HG03060 (cell line): ENCODE measurements around the gene CLEC1A.

Source experiments
- ATAC-seq: cut with Tn5 transposase; IDR thresholded peaks from one replicate; pipeline ENCODE4 v1.9.1; 2021; ENCODE audit warnings: low read depth, moderate number of reproducible peaks; ENCODE audit not compliant: unreplicated experiment

Gene CLEC1A

DNA sequence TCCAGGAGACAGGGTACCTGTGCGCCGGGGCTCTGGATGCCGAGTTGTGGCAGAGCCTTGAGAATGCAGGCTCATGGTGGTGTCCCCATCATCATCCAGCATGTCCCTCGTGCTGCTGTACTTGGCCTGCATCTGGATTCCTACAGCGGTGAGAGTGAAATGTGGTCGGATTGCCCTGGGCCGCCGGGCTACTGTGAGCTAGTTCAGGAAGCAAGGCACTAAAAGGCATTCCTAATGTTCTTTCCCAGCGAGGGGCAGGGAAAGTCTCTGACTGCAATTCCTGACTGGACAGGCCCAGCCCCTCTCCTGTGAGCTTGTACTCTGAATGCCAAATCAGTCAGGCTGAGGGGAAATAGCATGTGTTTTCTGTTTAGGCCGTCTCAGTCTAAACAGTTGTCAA is at the start of gene CLEC1A:
TSS of gene CLEC1A (minus strand) at position 195 of the 400 bp plus-strand sequence. CDS start at position 132, 63 bp downstream.
- ATAC-seq: no peak

DNA sequence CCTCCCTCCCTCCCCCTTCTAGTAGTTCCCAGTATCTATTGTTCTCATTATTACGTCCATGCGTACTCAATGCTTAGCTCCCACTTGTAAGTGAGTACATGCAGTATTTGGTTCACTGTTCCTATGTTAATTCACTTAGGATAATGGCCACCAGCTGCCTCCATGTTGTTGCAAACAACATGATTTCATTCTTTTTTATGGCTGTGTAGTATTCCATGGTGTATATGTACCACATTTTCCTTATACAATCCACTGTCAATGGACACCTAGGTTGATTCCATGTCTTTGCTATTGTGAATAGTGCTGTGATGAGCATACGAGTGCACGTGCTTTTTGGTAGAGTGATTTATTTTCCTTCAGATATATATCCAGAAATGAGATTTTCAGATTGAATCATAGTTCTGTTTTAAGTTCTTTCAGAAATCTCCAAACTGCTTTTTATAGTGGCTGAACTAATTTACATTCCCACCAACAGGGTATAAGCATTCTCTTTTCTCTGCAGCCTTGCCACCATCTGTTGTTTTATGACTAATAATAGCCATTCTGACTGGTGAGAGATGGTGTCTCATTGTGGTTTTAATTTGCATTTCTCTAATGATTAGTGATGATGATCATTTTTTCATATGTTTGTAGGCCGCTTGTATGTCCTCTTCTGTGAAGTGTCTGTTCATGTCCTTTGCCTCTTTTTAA is 49.1 kb upstream of the CLEC1A start:
- ATAC-seq: peak; percentile 72

GRCh38 chr12:10142976-10143589 is 44.3 kb upstream of the CLEC1A start:
- no peak for ATAC-seq

DNA sequence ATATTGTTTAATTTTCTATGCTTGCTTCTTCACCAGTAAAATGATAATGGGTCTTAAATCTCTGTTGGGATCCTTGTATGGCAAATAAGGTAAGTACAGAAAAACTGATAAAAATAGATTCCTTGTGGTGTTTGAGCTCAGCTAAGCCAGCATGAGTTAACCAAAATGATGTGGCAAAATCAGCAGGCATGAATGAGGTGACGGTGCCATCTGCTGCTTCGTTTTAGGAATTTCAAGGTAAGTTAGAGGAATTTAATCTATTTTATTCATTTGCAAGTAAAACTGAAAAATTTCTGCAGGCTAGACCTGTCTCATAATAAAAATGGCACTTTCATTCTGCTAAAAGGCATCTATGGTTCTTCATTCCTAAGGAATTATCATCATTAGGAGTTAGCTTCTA is 41.2 kb upstream of the CLEC1A start:
- no peak for ATAC-seq

GRCh38 chr12:10136637-10137205 is 37.9 kb upstream of the CLEC1A start:
- ATAC-seq: no peak

GRCh38 chr12:10135126-10135525 is 36.3 kb upstream of the CLEC1A start:
- no peak for ATAC-seq

GRCh38 chr12:10132850-10133370 is 34.1 kb upstream of the CLEC1A start:
- ATAC-seq: no peak

DNA sequence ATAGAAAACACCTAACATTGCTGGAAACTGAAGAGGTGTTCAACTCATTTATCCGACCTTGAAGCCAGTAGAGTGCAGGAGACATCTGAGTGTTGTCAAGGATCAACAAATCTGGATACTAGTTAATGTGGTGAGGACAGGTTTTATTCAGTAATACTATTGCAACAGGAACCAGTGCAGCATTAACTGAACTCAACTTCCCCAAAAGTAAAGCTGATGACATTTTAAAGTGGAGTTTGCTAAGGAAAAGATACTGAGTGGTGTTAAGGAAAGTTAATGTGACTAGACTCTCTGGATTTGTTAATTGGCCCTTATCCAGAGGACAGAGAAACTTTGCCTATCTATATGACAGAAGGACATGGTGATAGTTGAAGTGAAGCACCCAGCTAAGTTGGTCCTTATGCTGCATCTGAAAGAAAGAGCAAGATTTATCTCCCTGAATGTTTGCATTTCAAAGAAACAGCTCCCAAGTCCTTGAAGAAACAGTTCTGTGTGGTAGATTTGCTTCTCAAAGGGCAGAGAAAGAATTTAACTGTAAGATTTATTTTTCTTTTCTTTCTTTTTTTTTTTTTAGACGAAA is 32.4 kb upstream of the CLEC1A start:
- ATAC-seq: no peak

DNA sequence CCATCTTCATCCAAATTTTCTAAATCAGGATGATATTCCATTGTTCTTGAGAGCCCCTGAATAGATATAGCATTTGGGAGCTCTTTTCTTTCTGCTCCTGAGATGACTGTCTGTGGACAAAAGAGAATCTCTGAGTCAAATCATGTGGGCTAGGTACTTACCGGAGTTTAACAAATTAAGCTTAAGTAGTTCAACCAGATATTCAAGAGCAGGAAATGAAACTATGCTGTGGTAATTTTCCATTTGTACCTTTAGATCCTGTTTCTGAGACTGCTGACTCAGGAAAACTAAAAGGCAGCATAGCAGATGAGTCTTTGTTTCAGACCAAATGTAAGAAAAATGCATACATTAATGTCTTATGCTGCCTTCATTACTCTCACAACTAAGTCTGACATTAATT is 31.3 kb upstream of the CLEC1A start, which contains the start of gene CLEC7A:
TSS of gene CLEC7A (minus strand) at position 158 of the 400 bp plus-strand sequence. CDS start at position 41, 117 bp downstream.
- no peak for ATAC-seq

- no peak for ATAC-seq
Observed at GRCh38 chr12:10128687-10129086, 29.9 kb upstream of the CLEC1A start.

- no peak for ATAC-seq
Observed at GRCh38 chr12:10126413-10126812, 27.6 kb upstream of the CLEC1A start.

DNA sequence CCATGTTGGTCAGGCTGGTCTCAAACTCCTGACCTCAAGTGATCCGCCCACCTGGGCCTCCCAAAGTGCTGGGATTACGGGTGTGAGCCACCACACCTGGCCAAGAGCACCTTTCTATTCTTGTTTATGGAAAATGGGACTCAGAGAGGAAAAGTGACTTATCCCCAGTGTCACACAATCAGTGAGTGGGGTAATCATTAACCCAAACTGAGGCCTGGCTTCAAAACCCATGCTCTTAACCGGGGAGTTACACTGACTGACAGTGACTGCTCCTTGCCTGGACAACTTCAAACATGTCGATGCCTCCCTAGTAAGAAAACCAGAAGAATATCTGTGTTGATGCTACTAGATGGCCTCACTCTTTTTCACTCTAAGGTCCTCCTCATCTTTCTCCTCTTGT is 23.9 kb upstream of the CLEC1A start:
- ATAC-seq: no peak

- no peak for ATAC-seq
Observed at GRCh38 chr12:10121278-10121677, 22.5 kb upstream of the CLEC1A start.

DNA sequence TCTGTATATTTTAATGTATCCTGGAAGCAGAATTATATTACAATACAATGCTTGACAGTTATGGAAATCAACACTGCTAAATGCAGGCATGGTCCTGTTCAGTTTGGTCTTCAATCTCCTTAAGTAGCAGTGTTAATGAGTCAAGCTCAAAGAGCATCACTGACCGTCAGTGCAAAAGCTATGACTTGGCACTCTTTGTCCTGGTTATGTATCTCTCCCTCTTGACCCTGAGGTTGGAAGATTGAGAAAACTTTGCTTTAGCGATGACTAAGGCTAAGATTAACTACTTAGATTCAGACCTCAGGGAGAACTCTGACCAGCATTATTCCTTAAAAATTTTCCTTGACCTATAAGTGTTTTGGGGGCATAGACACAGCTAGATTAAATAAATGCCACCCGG is 20.3 kb upstream of the CLEC1A start:
- ATAC-seq: no peak

- no peak for ATAC-seq
Observed at GRCh38 chr12:10115890-10116289, 17.1 kb upstream of the CLEC1A start.

DNA sequence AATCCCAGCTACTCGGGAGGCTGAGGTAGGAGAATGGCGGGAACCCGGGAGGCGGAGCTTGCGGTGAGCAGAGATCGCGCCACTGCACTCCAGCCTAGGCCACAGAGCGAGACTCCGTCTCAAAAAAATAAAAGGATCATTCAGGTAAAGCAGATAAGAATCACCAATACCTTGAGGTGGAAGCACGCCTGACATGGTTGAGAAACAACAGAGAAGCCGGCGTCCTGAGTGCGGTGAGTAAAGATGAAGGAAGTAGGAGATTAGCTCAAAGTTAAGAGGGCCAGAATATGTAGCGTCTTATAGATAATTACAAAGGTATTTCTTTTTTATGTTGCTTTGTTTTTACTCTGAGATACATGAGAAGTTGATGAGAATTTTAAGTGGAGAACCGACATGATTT is 16.5 kb upstream of the CLEC1A start:
- ATAC-seq: no peak

GRCh38 chr12:10113920-10114319 is 15.1 kb upstream of the CLEC1A start:
- ATAC-seq: no peak

GRCh38 chr12:10113075-10113474 is 14.3 kb upstream of the CLEC1A start:
- no peak for ATAC-seq

DNA sequence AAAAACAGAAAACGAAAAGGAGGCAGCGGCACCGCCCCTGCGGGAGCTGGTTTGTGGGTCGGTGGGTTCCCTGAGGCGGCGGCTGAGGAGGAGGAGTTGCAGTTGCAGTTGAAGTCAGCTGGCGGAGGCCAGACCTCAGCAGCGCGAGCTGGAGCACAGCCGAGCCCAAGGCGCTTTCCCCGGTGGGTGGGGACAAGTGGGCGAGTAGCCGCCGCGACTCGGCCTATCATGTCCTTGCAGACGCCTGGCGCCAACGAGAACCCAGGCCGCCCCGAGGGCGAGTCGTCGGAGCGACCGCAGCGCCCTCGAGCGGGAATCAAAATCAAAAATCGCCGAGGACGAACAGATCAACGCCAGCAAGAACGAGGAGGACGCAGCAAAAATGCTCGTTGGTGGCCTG is 12.7 kb upstream of the CLEC1A start:
- ATAC-seq: no peak

DNA sequence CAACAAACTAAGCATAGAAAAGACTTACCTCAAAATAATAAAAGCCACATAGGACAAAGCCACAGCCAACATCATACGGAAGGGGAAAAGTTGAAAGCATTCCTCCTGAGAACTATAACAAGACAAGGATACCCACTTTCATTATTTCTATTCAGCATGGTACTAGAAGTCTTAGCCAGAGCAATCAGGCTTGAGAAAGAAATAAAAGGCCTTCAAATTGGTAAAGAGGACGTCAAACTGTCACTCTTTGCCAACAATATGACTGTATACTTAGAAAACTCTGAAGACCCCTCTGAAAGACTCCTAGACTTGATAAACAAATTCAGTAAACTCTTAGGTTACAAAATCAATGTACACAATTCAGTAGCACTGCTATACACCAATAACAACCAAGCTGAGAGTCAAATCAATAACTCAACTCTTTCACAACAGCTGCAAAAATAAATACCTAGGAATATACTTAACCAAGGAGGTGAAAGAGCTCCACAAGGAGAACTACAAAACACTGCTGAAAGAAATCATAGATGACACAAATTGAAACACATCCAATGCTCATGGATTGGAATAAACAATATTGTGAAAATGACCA is 11.6 kb upstream of the CLEC1A start:
- ATAC-seq: no peak

DNA sequence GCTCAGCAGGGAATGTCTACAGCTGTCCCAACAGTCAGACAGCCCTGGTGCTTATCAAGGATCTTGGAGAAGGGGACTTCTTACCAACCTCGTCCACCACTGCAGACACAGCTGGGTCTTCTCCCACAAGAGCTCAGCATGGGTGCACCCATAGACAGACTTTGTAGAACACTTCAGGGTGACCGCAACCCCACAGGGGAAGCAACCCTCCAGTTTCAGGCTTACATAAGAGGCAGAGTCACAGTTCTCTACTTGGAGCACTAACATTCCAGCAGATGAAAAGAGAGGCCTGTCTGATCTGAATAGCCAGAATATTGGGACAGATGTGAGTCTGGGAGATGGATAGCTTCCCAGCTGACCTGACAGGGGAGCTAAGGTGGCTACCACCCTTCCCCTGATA is 3.5 kb upstream of the CLEC1A start:
- ATAC-seq: no peak
